ENCODE measurements around the gene SPTBN1.

SPTBN1 gene

DNA sequence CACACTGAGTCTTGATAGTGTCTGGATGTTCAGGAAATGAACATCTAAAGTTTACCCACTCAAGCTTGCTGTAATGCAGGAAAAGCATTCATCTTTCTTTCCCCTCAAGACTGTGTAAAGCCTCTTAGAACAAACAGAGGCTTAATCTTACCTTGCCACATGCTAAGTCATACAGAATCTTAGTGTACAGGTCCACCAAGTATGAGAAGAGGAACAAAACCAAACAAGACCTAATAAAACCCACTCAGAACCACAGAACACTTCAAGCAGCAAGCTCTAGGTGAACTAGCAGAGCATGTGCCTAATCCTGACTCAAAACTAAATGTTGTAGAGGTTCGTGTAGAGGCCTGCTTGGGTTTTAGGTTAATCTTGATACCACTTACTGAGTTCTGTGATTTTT is 97.6 kb downstream of the SPTBN1 start:
- no peak for DNase-seq (ENCODE audit: low read depth in 2 of 2)

- no peak for DNase-seq (ENCODE audit: low read depth in 2 of 2)
Observed at GRCh38 chr2:54555318-54555837, 99.3 kb downstream of the SPTBN1 start.

DNA sequence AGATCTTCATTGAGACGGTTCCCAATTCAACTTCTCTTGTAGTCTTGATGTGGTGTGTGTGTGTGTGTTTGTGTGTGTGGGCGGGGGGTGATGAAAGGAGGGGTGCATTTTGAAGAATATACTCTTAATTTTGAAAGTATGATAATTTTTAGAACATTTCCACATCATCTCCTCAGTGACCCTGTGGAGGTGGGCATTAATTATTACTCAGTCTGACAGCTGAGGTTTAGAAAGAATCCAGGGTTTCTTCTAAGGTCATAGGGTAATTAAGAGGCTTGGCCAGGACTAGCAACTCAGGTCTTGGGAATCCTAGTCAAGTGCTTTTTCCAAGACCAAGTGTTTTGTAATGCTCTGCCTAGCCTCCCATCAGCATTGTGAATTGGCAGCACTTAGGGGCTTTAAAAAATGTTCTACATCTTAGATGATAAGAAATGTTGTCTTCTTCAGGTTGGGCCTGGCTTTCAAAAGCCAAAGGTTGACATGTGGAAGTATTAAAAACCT is 100.5 kb downstream of the SPTBN1 start:
- DNase-seq (ENCODE audit: low read depth in 2 of 2) = no peak

GRCh38 chr2:54557211-54557600 is 101.1 kb downstream of the SPTBN1 start:
- no peak for DNase-seq (ENCODE audit: low read depth in 2 of 2)

- peak; percentile 36 to 40 for DNase-seq (ENCODE audit: low read depth in 2 of 2)
Observed at GRCh38 chr2:54557601-54558187, 101.6 kb downstream of the SPTBN1 start.

DNA sequence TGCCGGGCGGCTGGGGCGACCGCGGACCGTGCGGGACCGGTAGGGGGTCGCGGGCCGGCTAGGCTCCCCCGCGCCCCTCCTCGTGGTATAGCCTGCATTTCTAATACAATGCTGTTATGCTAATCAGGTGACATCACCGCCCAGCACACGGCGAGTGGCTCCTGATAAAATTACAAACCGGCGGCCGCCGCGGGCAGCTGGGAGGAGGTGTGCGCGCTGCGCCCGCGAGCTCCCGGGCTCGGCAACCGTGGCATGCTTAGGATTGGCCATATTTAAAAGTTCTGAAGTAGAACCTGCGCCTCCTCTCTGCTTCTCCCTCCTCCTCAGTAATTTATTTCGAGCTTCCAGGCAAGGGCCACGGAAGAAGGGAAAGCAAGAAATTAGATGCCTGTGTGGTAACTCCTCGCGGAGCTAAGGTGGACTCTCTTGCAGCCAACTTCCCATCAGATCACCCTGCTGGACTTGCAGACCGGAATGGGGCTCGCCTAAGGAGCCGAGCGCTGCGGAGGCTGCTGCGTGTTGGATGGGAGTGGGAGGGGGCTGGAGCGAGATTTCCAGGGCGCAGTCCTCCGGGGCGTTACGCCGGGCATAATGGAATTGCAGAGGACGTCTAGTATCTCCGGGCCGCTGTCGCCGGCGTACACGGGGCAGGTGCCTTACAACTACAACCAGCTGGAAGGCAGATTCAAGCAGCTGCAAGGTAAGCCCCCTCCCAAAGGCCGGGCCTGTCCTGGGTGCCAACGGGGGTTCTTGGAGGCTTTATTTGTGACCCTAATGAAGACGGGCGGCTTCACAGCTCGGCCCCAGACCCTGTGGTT is 102.3 kb downstream of the SPTBN1 start:
- DNase-seq (ENCODE audit: low read depth in 2 of 2) = peak in 1 of 2 donors; percentile 41

DNA sequence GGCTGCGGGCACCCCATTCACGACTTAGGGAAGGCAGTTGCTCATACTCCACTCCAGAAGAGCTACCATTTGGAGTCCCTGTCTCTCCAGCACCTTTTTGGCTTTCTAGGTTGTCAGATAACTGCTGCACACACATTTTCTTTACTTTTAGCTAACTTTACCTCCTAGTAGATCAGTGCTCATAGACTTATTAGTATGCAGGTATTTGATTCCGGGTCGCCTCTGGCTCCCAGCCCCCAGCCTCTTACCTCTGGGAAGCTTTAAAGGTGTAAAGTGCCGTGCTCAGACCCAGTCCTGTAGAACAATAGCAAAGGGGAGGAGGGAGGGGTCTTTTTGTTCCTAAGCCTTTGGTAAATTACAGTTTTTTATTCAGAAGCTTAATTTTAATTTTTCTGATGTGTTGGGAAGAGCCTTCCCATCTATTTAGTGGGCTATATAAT is 102.9 kb downstream of the SPTBN1 start:
- no peak for DNase-seq (ENCODE audit: low read depth in 2 of 2)

- no peak for DNase-seq (ENCODE audit: low read depth in 2 of 2)
Observed at GRCh38 chr2:54559593-54560145, 103.5 kb downstream of the SPTBN1 start.

GRCh38 chr2:54560146-54560881 is 104.2 kb downstream of the SPTBN1 start:
- no peak for DNase-seq (ENCODE audit: low read depth in 2 of 2)

DNA sequence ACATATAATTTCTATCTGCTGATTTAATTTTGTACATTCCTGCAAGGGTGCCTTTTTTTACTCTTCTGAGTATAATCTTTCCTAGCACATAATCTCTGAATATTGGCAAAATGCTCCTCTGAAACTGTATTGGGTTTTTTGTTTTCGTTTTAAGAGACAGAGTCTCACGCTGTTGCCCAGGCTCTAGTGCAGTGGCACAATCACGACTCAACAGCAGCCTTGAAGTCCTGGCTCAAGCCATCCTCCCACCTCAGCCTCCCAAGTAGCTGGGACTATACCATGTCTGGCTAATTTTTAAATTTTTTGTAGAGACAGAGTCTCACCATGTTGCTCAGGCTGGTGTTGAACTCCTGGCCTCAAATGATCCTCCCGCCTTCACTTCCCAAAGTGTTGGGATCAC is 104.9 kb downstream of the SPTBN1 start:
- no peak for DNase-seq (ENCODE audit: low read depth in 2 of 2)

- DNase-seq (ENCODE audit: low read depth in 2 of 2) = no peak
Observed at GRCh38 chr2:54564439-54564838, 108.3 kb downstream of the SPTBN1 start.

DNA sequence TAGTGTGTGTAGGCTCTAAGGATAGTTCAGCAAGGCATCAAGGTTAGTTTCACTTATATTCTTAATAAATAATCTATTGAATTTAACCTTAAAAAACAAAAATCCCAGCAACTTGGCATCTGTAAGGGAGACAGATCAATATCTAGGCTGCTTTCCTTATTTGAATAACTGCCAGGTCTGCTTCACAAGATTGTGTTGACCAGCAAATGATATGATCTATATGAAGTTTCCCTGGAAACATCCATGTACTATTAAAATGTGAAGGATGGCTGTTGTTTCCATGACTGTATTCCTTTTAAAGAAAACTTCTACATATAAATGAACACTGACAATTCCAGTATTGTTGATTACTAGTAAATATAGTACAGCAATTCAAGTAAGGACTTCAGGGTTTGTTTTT is 109.4 kb downstream of the SPTBN1 start:
- DNase-seq (ENCODE audit: low read depth in 2 of 2) = no peak

- no peak for DNase-seq (ENCODE audit: low read depth in 2 of 2)
Observed at GRCh38 chr2:54566896-54567295, 110.8 kb downstream of the SPTBN1 start.

DNA sequence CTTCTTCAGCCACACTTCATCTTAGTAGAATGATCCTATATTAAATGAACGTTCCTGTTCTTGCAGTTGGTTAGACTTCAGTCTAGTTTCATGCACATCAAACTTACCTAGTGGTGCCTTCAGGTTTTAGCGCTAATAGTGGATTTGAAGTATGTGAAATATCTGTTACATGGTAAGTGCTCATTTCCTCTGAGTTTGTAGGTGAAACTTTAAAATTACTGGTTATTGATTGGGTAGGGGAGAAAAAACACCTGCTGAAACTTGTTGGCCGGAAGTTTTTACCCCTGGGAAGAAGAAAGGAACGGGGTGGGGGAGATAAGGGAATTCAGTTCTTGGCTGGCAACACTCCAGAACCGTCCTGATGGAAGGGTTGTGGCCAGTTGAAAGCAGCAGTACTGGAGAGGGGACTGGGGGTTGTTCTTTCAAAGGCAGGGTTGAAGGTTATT is 112.8 kb downstream of the SPTBN1 start:
- DNase-seq (ENCODE audit: low read depth in 2 of 2) = no peak

- no peak for DNase-seq (ENCODE audit: low read depth in 2 of 2)
Observed at GRCh38 chr2:54569745-54570301, 113.7 kb downstream of the SPTBN1 start.

GRCh38 chr2:54570321-54570855 is 114.3 kb downstream of the SPTBN1 start:
- DNase-seq (ENCODE audit: low read depth in 2 of 2) = no peak

GRCh38 chr2:54570925-54571694 is 115.0 kb downstream of the SPTBN1 start:
- DNase-seq (ENCODE audit: low read depth in 2 of 2) = no peak

GRCh38 chr2:54572262-54572635 is 116.1 kb downstream of the SPTBN1 start:
- DNase-seq (ENCODE audit: low read depth in 2 of 2) = no peak

GRCh38 chr2:54572636-54573536 is 116.8 kb downstream of the SPTBN1 start:
- no peak for DNase-seq (ENCODE audit: low read depth in 2 of 2)

GRCh38 chr2:54573537-54573919 is 117.4 kb downstream of the SPTBN1 start:
- no peak for DNase-seq (ENCODE audit: low read depth in 2 of 2)
